T-helper 1 cell (primary cell): ENCODE data around the gene CCNI.
A peak's percentile ranks its signal among the peaks of the same experiment; 100 is the strongest.
"Not testable (repeated sequence)": the region's sequence is repeated elsewhere in the genome, so short reads cannot be mapped to it uniquely, and the experiment has no call there.

Source experiments
- DNase-seq, 5 donors: peaks; one replicate each; pipeline ENCODE4 v3.0.0-alpha.2; 2012 to 2020

The CCNI gene

GRCh38 chr4:77037736-77038135, 38.1 kb downstream of the CCNI start:
- DNase-seq = no peak

GRCh38 chr4:77037168-77037567, 38.6 kb downstream of the CCNI start:
- not testable (repeated sequence) for DNase-seq

DNA sequence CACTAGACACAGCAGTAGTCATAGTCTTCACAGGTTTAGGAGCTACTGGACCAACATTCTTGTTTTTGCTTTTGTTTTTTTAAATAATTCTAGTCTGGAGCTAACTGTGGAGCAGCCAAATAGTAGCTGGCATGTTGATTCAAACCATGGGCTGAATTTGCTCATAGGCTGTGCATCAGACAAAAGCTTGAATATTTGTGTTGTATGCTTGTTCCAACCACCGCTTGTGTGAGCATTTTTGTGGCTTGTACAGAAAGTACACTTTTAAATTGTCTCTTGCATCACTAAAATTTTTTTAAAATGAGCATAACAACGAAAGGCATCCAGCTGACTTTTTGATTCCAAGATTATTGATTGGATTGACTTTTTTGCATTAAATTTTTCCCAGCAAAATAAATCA, 39.6 kb downstream of the CCNI start:
- DNase-seq = no peak

- DNase-seq = no peak
These were observed 40.6 kb downstream of the CCNI start for GRCh38 chr4:77035153-77035552.

DNA sequence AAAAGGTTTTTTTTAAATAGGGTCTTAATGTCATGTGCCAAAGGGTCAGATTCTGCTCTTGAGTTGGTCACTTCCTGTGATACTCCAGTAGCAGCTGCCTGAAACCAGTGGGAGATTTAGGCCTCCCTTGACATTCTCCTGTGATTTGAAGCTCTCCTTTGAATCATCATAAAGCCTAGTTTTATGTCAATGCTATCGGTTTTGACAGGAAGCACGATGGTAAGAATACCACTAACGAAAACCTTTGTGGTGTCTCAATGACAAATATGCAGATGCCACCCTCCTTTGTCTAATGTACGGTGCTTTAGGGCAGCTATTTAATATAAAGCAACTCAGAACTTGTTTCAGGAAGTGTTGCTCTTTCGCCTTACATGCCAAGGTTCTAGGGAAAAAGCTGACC, 44.2 kb downstream of the CCNI start:
- DNase-seq = peak in 1 of 5 donors; percentile 76

DNA sequence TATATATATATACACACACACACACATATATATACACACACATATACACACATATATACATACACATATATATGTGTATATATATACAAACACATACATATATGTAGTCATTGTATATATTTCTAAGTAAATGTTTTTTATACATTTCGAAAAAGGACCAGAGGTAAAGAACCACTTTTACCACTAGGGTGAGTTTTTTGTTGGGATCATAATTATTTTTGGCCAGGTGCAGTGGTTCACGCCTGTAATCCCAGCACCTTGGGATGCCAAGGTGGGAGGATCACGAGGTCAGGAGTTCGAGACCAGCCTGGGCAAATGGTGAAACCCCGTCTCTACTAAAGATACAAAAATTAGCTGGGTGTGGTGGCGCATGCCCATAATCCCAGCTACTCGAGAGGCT, 46.0 kb downstream of the CCNI start:
- DNase-seq = not testable (repeated sequence)

DNA sequence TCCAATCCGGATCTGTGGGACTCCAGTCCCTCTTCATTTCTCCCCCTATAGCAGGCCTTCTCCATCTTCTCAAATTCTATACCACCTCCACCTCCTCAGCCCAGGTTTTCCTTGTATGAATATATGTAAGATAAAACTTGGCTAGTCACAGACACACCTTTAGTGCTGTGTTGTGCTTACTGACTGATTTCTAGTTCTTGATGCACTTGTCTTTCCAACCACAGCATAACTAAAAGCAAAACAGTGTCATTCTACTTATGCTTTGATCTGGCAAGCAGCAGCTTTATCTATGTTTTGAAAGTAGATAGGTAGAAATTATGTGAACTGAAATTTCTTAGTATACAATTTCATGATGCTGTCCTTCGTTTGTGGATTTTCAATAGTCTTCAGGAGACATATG, 47.5 kb downstream of the CCNI start:
- peak in 1 of 5 donors; percentile 62 for DNase-seq

DNA sequence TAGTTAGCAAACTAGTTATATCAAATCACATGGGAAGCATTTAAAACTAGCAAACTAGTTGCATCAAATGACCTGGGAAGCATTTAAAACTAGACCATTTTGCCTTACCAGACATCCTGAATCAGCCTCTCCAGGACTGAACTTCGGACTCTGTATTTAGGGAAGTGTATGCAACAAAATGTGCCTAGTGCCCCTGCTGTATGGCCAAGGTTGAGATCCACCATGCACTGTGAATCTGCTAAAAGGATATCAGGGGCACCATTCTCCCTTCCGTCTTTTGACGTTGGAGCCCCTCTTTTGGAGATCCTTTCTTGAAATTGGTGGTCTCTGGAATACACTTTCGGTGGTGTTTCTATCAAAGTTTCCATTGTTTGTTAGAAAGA, 49.5 kb downstream of the CCNI start:
- no peak for DNase-seq

DNA sequence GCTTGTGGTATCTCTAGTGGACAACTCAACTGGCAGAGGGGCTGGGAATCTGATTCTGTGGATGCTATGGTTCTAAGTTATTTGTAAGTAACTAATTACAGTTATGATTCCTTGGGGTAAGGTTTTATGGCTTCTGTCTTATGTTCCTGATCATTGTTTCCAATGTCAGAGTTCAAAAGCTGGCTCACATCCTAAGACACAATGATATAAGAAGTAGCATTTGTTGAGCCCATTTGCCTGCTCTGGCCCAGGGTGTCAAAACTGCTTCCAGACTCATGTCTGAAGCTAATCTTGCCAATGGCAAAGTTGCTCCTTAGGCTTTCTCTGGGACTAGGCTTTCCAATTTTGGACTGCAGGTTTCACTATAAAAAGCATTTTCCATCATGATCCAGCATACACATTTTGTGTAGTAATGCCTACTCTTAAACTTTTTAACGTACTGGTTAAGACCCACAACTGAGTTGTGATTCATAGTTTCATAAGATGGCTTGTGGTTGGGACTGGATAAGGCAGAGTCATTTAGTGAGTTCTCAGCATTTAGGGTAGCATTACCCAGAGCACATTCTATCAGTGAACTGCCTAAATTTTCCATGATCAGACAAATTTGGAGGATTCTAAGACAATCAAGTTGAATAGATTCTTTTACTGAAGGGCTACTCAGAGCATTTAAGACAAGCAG, 50.0 kb downstream of the CCNI start:
- peak in 1 of 5 donors; percentile 80 for DNase-seq

DNA sequence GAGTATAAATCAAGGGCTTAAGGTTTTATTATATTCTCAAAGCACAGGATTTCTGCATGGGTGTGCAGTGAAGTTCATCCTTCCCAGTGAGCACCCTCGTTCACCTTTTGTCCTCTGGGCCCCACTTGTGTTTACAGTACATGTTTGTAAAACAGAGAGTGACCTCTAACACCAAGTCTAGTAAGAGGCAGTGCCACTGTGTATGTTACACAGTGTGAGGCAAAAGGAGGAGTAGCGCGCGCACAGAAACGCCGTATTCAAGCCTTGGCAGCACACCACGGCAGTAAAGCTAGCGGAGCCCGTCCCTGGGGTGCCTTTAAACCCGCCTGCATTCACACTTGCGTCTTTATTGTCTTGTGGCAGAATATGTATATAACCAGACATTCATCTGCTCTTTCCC, 51.9 kb downstream of the CCNI start:
- no peak for DNase-seq

- DNase-seq = no peak
These were observed 53.1 kb downstream of the CCNI start for GRCh38 chr4:77022560-77023179.

GRCh38 chr4:77021614-77022089, 54.1 kb downstream of the CCNI start:
- DNase-seq = no peak

DNA sequence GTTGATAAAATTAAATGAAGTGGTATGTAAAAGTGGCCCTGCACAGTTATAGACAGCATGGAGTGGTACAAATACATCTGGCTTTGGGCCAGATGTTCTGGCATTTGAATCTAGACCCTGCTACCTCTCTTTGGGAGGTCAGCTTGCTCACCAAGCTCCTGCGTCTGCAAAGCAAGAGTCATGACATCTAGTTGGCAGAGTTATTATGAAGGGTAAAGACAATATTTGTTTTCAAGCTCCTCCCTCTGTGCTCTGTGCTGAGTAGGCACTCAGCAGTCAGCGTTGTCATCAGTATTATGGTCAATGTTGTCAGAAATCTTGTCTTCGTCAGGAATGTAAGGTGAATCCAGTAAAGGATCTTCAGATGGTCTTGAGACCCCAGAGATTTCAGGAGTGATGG, 55.8 kb downstream of the CCNI start:
- no peak for DNase-seq

DNA sequence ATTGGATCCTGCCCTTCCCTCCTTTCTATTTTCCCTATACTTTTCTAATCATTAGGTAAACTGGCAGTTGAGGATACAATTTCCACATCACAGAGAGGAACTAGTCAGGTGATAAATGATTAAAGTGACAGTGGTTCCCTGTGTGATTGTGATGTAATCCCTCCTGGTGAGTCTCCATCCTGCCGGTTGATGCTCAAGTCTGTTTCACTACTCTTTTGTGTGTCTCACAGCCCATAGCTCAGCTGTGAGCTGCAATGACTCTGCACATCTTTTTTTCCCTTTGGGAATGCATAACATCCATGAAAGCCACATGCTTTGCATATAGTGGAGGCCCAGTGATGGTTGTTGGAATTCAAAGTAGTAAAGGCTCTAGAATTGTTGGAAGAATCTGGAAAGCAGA, 60.4 kb downstream of the CCNI start:
- DNase-seq = peak in 1 of 5 donors; percentile 43

- peak in 1 of 5 donors; percentile 37 for DNase-seq
These were observed 61.5 kb downstream of the CCNI start for GRCh38 chr4:77014256-77014655.

- DNase-seq = no peak
These were observed 63.1 kb downstream of the CCNI start for GRCh38 chr4:77012726-77013125.

DNA sequence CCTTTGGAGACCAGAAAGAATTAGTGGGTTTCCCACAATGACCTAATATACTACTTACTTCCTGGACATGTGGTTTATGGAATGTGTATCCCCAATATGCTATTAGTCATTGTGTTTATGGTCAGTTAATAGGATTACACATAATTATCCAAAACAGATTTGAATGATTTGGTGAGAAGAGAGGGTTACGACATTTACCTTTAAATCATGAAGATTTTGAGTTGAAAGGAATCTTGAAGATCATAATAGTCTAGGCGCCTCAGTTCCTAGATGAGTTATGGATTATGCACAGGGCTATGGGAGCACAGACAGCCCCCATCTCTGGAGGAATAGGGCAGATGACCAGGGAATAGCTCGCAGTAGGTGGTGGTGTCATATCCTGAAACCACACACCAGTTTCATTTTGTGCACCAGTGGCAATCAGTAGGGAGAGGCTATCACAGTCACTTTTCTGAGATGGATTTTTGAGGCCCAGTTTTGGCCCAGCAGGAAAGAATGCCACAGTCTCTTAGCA, 64.9 kb downstream of the CCNI start:
- no peak for DNase-seq

DNA sequence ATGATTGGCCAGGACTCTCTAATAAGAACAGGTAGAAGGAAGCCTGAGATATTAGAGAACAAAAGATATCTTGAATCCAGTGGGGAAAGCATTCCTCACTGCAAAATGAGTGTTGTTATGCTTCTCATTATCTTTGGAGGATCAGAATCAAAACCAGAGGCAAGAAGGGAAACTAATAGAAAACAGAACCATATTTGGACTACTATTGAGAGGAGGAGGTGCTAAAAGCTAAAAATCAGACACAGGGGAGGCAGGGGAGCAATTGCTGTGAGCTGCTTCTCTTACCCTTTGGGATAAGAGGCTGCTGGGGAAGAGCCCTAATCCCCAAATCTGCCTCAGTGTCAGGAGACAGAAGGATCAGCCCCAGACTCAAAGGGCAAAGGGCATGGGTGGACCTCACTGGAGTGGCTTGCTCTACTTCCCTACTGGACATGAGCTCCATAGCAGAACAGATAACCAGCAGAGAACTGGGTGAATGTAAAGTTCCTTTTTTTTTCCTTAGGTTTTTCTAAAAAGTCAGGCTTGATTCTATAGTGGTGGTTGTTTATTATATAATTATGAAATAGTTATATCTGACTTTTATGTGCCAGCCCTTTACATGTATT, 66.2 kb downstream of the CCNI start:
- DNase-seq = no peak

- DNase-seq = peak in 1 of 5 donors; percentile 17
These were observed 68.2 kb downstream of the CCNI start for GRCh38 chr4:77007358-77008230.

- no peak for DNase-seq
These were observed 68.9 kb downstream of the CCNI start for GRCh38 chr4:77006753-77007353.

DNA sequence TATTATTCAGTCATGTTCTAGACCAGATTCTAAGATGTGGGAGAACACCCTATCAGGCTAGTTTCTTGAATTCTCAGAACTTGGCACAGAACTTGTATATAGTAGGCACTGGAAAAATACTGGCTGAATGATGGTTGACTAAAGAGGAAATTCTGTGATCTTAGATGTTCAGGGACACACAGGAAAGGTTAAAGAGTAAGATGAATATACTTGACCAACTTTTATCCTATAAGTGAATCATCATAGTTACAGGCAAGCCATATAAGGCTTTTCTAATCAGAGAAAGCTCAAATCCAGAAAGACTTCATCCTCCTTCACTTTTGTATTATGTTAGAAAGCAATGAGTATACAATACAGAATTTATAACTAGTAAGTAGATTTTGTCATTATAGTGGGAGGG, 72.4 kb downstream of the CCNI start:
- peak in 1 of 5 donors; percentile 16 for DNase-seq

- DNase-seq = no peak
These were observed 73.3 kb downstream of the CCNI start for GRCh38 chr4:77002321-77003107.
